BLaER1 treated with 17β-estradiol and CSF1 and Interleukin-3, amounts not matched to agents 10 nM and 100 nM (cell line): ENCODE measurements around the gene DESI1.
"Not testable (repeated sequence)": the region's sequence is repeated elsewhere in the genome, so short reads cannot be mapped to it uniquely, and the experiment has no call there.

Source experiments
- H3K27ac ChIP-seq, 11 experiments: shearing (Covaris generic); formaldehyde crosslinking; 2 replicates each; pipeline ENCODE4 v1.8.1; 2022
- H3K27me3 ChIP-seq, 11 experiments: shearing (Covaris generic); formaldehyde crosslinking; 2 replicates each; pipeline ENCODE4 v1.8.1; 2022
- H3K36me3 ChIP-seq, 11 experiments: shearing (Covaris generic); formaldehyde crosslinking; 2 replicates each; pipeline ENCODE4 v1.8.1; 2022
- H3K4me1 ChIP-seq, 10 experiments: shearing (Covaris generic); formaldehyde crosslinking; 2 replicates each; pipeline ENCODE4 v1.8.1; 2022
- H3K4me2 ChIP-seq, 11 experiments: shearing (Covaris generic); formaldehyde crosslinking; 2 replicates each; pipeline ENCODE4 v1.8.1; 2022
- H3K4me3 ChIP-seq, 10 experiments: shearing (Covaris generic); formaldehyde crosslinking; 2 replicates each; pipeline ENCODE4 v1.8.1; 2022
- H3K9ac ChIP-seq, 11 experiments: shearing (Covaris generic); formaldehyde crosslinking; 2 replicates each; pipeline ENCODE4 v1.8.1; 2022
- H3K9me3 ChIP-seq, 11 experiments: shearing (Covaris generic); formaldehyde crosslinking; replicated peaks in 1 of 11; 2 replicates each; pipeline ENCODE4 v1.8.1; 2022
- H4K20me1 ChIP-seq, 11 experiments: shearing (Covaris generic); formaldehyde crosslinking; 2 replicates each; pipeline ENCODE4 v1.8.1; 2022
- Cebpa-rat ChIP-seq, 11 experiments: shearing (Covaris generic); IDR thresholded peaks; 2 replicates each; pipeline ENCODE4 v1.8.1; 2022

The DESI1 gene

GRCh38 chr22:41564563-41564962 is 56.3 kb downstream of the DESI1 start:
- no peak for TF ChIP-seq Cebpa-rat (IDR thresholded peaks at IDR 0.05)
- Histone ChIP-seq H3K4me2 (no peak overlapping the region), H3K27ac (no peak overlapping the region), H3K36me3 (no peaks in the 10 kb centered on the region), H3K4me3 (no peak overlapping the region), H3K4me1 (peaks cover 14 to 35% (median 23%) of the 10 kb centered on the region in 10 experiments), H3K27me3 (peaks cover 0 to 27% (median 18%) of the 10 kb centered on the region in 11 experiments; a peak in 19 of 22 replicates), H3K9me3 (no peaks in the 10 kb centered on the region), H3K9ac (no peak overlapping the region), H4K20me1 (peaks cover 0 to 15% (median 0%) of the 10 kb centered on the region in 11 experiments; a peak in 2 of 22 replicates)

- Histone ChIP-seq H3K27me3 (peaks cover 0 to 27% (median 18%) of the 10 kb centered on the region in 11 experiments; a peak in 19 of 22 replicates), H3K27ac (no peak overlapping the region), H3K4me1 (peaks cover 14 to 35% (median 25%) of the 10 kb centered on the region in 10 experiments), H3K4me2 (peak overlapping the region; percentile 42 to 75 (median 69)), H3K36me3 (no peaks in the 10 kb centered on the region), H3K9ac (peak overlapping the region in 2 of 11 experiments; percentile 9 to 50; a peak in 2 of 22 replicates), H3K9me3 (no peaks in the 10 kb centered on the region), H3K4me3 (no peak overlapping the region), H4K20me1 (peaks cover 0 to 15% (median 0%) of the 10 kb centered on the region in 11 experiments; a peak in 2 of 22 replicates)
- no peak for TF ChIP-seq Cebpa-rat (IDR thresholded peaks at IDR 0.05)
Observed at GRCh38 chr22:41563051-41563711, 57.7 kb downstream of the DESI1 start.

- Histone ChIP-seq H3K36me3 (no peaks in the 10 kb centered on the region), H3K27me3 (peaks cover 0 to 27% (median 18%) of the 10 kb centered on the region in 11 experiments; a peak in 19 of 22 replicates), H3K4me3 (no peak overlapping the region), H3K9me3 (no peaks in the 10 kb centered on the region), H3K9ac (peak overlapping the region in 2 of 11 experiments; percentile 9 to 50; a peak in 3 of 22 replicates), H3K27ac (no peak overlapping the region), H4K20me1 (peaks cover 0 to 15% (median 0%) of the 10 kb centered on the region in 11 experiments; a peak in 2 of 22 replicates), H3K4me1 (peaks cover 19 to 42% (median 32%) of the 10 kb centered on the region in 10 experiments), H3K4me2 (peak overlapping the region; percentile 42 to 75 (median 69); a peak in 20 of 22 replicates)
- no peak for TF ChIP-seq Cebpa-rat (IDR thresholded peaks at IDR 0.05)
Observed at GRCh38 chr22:41562461-41562860, 58.4 kb downstream of the DESI1 start.

GRCh38 chr22:41561788-41562187 is 59.1 kb downstream of the DESI1 start:
- peaks cover 0 to 27% (median 18%) of the 10 kb centered on the region in 11 experiments; a peak in 19 of 22 replicates for H3K27me3 ChIP-seq
- no peak overlapping the region for H3K27ac ChIP-seq
- H3K9ac ChIP-seq = no peak overlapping the region
- peaks cover 24 to 48% (median 38%) of the 10 kb centered on the region in 10 experiments for H3K4me1 ChIP-seq
- no peaks in the 10 kb centered on the region for H3K9me3 ChIP-seq
- H4K20me1 ChIP-seq = peaks cover 0 to 15% (median 0%) of the 10 kb centered on the region in 11 experiments; a peak in 2 of 22 replicates
- no peaks in the 10 kb centered on the region for H3K36me3 ChIP-seq
- TF ChIP-seq Cebpa-rat (IDR thresholded peaks at IDR 0.05) = no peak
- H3K4me3 ChIP-seq = no peak overlapping the region
- H3K4me2 ChIP-seq = peak overlapping the region in 6 of 11 experiments; percentile 61 to 75 (median 70); a peak in 5 of 22 replicates

- H3K9ac ChIP-seq = no peak overlapping the region
- H3K4me3 ChIP-seq = no peak overlapping the region
- H4K20me1 ChIP-seq = peaks cover 0 to 15% (median 0%) of the 10 kb centered on the region in 11 experiments; a peak in 2 of 22 replicates
- H3K27ac ChIP-seq = no peak overlapping the region
- no peak for TF ChIP-seq Cebpa-rat (IDR thresholded peaks at IDR 0.05)
- H3K9me3 ChIP-seq = no peaks in the 10 kb centered on the region
- H3K27me3 ChIP-seq = peaks cover 0 to 27% (median 18%) of the 10 kb centered on the region in 11 experiments; a peak in 19 of 22 replicates
- H3K36me3 ChIP-seq = no peaks in the 10 kb centered on the region
- H3K4me2 ChIP-seq = peak overlapping the region in 4 of 11 experiments; percentile 10 to 37 (median 25); a peak in 3 of 22 replicates
- H3K4me1 ChIP-seq = peaks cover 29 to 52% (median 43%) of the 10 kb centered on the region in 10 experiments
Observed at GRCh38 chr22:41561335-41561734, 59.5 kb downstream of the DESI1 start.

GRCh38 chr22:41560095-41560471 is 60.8 kb downstream of the DESI1 start:
- no peak overlapping the region for H3K4me2 ChIP-seq
- H3K4me3 ChIP-seq = no peak overlapping the region
- H3K27me3 ChIP-seq = peaks cover 0 to 27% (median 18%) of the 10 kb centered on the region in 11 experiments; a peak in 19 of 22 replicates
- peaks cover 29 to 51% (median 44%) of the 10 kb centered on the region in 10 experiments for H3K4me1 ChIP-seq
- H3K9ac ChIP-seq = no peak overlapping the region
- peaks cover 0 to 15% (median 0%) of the 10 kb centered on the region in 11 experiments; a peak in 2 of 22 replicates for H4K20me1 ChIP-seq
- H3K27ac ChIP-seq = no peak overlapping the region
- no peaks in the 10 kb centered on the region for H3K9me3 ChIP-seq
- TF ChIP-seq Cebpa-rat (IDR thresholded peaks at IDR 0.05) = no peak
- H3K36me3 ChIP-seq = no peaks in the 10 kb centered on the region

- H3K9me3 ChIP-seq, H3K4me3 ChIP-seq, H3K36me3 ChIP-seq: not testable (repeated sequence)
- peak overlapping the region; percentile 67 to 95 (median 87); a peak in 21 of 22 replicates for H3K4me2 ChIP-seq
- peaks cover 0 to 15% (median 0%) of the 10 kb centered on the region in 11 experiments; a peak in 2 of 22 replicates for H4K20me1 ChIP-seq
- peaks cover 0 to 27% (median 18%) of the 10 kb centered on the region in 11 experiments; a peak in 19 of 22 replicates for H3K27me3 ChIP-seq
- peak overlapping the region in 2 of 11 experiments; percentile 66 to 76; a peak in 2 of 22 replicates for H3K9ac ChIP-seq
- H3K4me1 ChIP-seq = peaks cover 25 to 48% (median 38%) of the 10 kb centered on the region in 10 experiments
- H3K27ac ChIP-seq = peak overlapping the region in 6 of 11 experiments; percentile 69 to 87 (median 74); a peak in 9 of 22 replicates
Observed at GRCh38 chr22:41558241-41558630, 62.6 kb downstream of the DESI1 start.

GRCh38 chr22:41557401-41558240 is 63.2 kb downstream of the DESI1 start:
- no peaks in the 10 kb centered on the region for H3K9me3 ChIP-seq
- H4K20me1 ChIP-seq = peaks cover 0 to 14% (median 0%) of the 10 kb centered on the region in 11 experiments; a peak in 2 of 22 replicates
- TF ChIP-seq Cebpa-rat (IDR thresholded peaks at IDR 0.05) = no peak
- H3K36me3 ChIP-seq = no peaks in the 10 kb centered on the region
- peak overlapping the region; percentile 75 to 95 (median 87) for H3K4me2 ChIP-seq
- H3K27ac ChIP-seq = peak overlapping the region in 10 of 11 experiments; percentile 62 to 87 (median 77); a peak in 20 of 22 replicates
- H3K4me3 ChIP-seq = peak overlapping the region in 1 of 10 experiments; percentile 25; a peak in 1 of 20 replicates
- H3K27me3 ChIP-seq = peaks cover 0 to 25% (median 18%) of the 10 kb centered on the region in 11 experiments; a peak in 19 of 22 replicates
- H3K4me1 ChIP-seq = peaks cover 19 to 42% (median 32%) of the 10 kb centered on the region in 10 experiments
- peak overlapping the region in 10 of 11 experiments; percentile 53 to 79 (median 70); a peak in 18 of 22 replicates for H3K9ac ChIP-seq
